Left lobe of liver (tissue), 2 donors: Measurements from ENCODE around the gene MKLN1. TPM values are rescaled to one million over a fixed set of nuclear protein-coding genes. Genes with fewer than 3 reads are reported as not detected.
A peak's percentile ranks its signal among the peaks of the same experiment; 100 is the strongest.
"Not testable (repeated sequence)": the region's sequence is repeated elsewhere in the genome, so short reads cannot be mapped to it uniquely, and the experiment has no call there.

Source experiments
- ATAC-seq: fragments of 200-7000 bp; cut with Tn5 transposase; one replicate; pipeline ENCODE4 v1.9.1; 2020; ENCODE audit warnings: mild to moderate bottlenecking, moderate library complexity
- DNase-seq: peaks from one replicate; pipeline ENCODE4 v3.0.0-alpha.2; 2020; ENCODE audit warnings: low spot score
- total RNA-seq: library from RNA; stranded (reverse); gene quantifications from one replicate; pipeline ENCODE4 v1.2.1, GENCODE V29; 2021
- donor health status: DM: no; HTN: no; CAD: no; lungs with moderate emphysema.
- donor health status: DM: no; HTN: yes; CAD: no.

The MKLN1 gene
- total RNA-seq, 1 donor from 2014 or later: 27.9 TPM

DNA sequence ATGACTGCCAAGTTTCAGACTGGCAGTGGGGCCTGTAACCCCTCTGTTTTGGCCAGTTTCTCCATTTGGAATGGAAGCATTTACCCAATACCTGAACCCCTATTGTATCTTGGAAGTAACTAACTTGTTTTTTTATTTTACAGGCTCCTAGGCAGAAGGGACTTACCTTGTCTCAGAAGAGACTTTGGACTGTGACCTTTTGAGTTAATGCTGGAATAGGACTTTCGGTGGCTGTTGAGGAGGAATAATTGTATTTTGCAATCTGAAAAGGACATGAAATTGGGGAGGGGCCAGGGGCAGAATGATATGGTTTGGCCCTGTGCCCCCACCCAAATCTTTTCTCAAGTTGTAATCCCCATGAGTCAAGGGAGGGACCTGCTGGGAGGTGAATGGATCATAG lies 20.0 kb upstream of the MKLN1 start:
- DNase-seq (no peak), ATAC-seq (peak; percentile 31)

DNA sequence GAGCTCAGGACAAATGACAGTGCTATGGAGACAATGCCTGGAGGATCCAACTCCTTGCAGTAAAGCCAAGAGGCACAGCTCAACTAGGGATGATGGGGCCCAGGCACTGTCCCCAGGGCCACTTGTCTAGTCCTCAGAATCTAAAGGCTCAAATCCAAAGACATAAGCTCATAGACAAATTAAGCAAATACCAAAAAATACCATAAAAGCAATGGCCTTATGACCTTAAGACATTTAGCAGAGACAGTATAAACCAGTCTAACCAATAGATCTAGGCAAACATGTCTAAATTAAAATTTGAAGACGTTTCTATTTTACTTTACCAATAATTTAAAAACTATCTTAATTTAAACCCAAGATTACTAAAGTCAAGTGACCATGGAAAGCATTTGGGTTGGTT lies 14.8 kb upstream of the MKLN1 start:
- ATAC-seq (no peak), DNase-seq (no peak)

DNA sequence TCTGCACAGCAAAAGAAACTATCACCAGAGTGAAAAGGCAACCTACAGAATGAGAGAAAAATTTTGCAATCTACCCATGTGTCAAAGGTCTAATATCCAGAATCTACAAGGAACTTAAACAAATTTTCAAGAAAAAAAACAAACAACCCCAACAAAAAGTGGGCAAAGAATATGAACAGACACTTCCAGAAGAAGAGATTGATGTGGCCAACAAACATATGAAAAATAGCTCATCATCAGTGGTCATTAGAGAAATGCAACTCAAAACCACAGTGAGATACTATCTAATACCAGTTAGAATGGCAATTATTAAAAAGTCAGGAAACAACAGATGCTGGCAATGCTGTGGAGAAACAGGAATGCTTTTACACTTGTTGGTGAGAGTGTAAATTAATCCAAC lies 7.1 kb upstream of the MKLN1 start:
- DNase-seq: no peak
- ATAC-seq: no peak

DNA sequence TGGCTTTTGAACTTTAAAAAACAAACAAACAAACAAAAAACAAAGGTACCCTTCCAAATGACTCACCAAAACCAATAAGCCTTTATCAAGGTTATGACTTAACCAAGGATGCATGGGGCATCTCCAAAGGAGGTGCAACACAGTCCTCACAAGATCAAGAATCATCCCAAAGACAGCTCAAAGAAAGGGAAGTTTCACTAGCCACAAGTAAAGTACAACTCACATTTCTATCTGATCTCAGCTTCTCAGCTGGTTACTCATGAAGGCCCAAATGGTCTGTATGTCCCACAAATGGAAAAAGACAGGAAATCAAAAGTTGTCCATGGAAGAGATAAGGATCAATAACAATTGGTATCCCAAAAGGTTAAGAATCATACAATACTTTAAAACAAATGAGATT lies 6.0 kb upstream of the MKLN1 start:
- no peak for ATAC-seq
- no peak for DNase-seq

DNA sequence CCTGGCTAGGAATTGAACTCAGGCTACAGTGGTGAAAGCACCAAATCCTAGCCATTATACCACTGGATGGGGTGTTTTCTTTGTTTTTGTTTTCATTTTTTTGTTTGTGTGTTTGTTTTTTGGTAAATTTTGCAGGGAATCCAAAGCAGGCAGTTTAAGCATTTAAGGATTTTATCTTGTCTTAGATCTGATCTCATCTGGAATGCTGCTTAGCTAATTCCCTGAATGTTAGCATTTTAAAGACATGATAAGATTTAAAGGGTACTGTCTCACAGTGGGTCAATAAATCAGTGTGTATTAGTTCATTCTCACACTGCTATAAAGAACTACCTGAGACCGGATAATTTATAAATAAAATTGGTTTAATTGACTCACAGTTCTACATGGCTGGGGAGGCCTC lies 5.6 kb upstream of the MKLN1 start:
- DNase-seq: no peak
- ATAC-seq: no peak

DNA sequence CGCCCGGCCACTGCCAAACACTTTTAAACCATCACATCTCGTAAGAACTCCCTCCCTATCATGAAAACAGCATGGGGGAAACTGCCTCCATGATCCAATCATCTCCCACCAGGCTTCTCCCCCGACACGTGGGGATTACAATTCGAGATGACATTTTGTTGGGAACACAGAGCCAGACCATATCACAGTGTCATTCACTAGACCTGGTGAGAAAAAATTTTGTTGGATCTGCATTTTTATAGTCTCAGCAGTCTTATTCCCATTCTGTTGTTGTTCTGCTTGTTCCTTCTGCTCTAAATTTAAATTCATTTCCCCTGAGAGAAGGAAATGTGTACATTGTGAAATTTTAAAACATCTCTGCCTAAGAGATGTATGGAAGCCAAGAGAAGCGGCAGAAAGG lies 4.8 kb upstream of the MKLN1 start:
- no peak for DNase-seq
- no peak for ATAC-seq

DNA sequence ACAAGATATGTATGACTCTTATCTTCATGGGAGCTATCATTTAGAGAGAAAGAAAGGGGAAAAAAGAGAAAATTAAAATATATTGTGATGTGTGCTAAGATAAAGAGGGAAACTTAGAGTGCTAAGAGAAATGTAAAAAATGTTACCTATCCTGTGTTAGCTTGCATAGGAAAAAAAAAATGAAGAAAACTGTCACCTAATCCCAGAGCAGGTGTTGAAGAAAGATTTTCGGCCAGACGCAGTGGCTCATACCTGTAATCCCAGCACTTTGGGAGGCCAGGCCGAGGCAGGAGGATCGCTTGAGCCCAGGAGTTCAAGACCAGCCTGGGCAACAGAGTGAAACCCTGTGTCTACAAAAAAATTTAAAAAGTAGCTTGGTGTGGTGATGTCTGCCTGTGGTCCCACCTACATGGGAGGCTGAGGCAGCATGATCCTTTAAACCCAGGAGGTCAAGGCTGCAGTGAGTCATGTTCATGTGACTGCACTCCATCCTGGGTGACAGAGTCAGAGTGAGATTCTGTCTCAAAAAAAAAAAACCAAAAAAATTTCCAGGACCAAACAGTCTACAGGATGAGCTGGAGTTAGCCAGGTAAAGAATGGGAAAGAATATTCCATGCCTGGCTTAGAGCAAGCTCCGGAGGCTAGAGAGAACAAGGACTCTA lies 2.4 kb upstream of the MKLN1 start:
- no peak for DNase-seq
- no peak for ATAC-seq

DNA sequence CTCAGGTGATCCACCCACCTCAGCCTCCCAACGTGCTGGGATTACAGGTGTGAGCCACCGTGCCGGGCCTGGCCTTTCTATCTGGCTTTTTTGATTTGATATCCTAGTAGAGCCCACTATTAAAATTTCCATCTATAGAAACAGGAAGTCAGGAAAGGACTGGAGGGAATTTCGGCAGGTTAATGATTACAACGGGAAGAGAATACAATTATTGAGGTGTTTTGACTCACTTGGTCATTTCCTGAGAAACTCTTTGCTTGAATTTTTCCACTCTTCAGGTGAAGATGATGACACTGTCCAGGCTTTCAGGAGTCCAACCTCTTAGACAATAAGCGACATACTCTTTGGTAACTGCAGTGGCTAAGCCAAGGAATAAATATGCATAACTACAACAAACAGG lies 1.1 kb upstream of the MKLN1 start:
- ATAC-seq (no peak), DNase-seq (no peak)

DNA sequence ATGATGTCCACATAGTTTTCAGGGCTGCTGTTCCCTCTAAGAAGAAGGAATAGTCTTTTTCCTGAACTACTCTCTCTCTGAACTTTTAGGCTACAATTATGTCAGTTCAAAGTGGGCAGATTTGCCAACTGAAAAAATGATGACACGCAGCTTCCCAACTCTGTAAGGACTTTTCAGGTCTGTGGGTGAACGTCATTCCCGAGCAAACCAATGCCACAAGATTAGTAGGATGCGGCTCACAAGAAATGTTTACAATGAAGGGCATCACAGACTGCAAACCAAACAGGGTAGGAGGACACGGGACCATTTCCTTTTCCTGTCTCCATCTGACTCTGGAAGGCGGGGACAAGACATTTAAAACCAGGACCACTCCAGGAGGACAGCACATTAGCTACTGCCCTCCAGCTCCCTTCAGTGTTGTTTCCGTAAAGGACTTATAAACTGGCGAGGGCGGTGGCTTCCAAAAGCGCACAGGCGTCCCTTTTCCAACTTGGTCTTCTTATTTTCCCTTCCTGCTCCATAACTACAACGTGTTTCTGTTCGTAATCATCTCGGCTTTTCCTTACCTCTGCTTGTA lies 539 bp upstream of the MKLN1 start:
- ATAC-seq (peak; percentile 6), DNase-seq (no peak)

DNA sequence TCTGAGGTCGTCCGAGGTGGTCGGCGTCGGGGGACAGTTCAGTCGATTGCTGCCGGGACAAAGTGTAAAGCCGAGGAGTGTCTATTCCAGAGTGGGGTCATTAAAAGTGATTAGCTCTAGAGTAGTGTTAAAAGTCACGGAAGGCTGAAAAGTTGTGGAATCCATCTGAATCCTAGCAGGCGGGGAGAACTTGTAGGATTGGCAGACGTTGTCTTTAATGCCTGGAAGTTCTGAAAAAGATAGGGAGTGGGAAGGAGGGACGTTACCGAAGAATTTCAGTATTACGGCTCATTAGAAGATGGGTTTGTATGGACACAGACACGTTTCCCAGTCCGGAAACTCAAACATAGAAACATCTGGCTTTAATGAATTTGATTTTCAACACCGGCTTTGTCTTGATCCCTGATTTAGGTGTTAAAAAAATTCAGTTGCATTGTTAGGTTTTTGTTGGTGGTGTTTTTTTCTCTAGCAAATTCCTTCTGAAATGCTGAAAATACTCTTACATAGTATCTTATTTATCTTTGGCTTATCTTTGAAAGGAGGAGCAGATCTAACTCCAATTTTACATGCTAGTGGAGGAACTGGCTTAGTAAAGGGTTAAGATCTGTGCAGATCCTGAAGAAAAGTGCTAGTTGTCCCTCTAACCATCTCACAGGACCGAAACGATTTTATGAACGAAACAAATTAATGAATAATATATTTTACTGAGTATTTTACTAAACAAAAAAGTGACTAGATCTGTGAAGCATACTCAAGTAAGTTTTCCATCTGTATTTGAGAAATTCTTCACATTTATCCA lies 900 bp downstream of the MKLN1 start:
- DNase-seq (no peak), ATAC-seq (peak; percentile 29)

DNA sequence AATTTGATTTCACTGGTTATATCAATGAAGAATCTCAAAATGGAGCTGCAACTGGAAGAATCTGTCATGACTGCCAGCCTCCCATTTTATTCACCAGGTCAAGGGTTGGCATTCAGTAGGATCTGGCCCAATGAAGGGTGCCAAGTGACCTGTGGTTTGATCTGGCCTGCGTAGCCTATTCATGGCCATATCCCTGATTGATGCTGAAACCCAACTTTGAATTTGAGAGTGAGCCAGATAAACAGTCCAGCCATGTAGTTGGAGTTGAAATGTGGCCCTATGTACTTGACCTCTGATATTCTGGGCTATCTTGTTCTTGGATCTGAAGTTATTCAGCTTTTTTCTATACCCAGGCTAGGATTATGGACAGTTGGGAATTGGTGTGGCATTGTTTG lies 1.5 kb downstream of the MKLN1 start:
- DNase-seq (peak; percentile 88), ATAC-seq (peak; percentile 69)

DNA sequence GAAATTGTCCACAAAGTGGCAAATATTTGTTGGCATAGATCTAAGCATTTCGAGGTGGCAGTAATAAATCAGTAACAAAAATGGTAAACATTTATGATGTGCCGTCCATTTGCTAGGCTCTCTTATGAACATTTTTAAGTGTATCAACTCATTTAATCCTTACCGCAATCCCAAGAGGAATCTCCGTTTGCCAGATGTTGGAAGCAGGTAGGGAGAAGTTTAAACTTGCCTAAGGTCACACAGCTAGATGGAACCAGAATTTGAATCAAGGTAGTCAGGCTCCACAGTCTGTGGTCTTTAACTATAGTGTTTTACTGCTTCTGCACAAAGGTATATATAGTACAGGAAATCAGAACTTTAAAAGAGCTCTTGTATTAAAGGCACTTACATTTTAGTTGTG lies 2.6 kb downstream of the MKLN1 start:
- DNase-seq (no peak), ATAC-seq (no peak)

DNA sequence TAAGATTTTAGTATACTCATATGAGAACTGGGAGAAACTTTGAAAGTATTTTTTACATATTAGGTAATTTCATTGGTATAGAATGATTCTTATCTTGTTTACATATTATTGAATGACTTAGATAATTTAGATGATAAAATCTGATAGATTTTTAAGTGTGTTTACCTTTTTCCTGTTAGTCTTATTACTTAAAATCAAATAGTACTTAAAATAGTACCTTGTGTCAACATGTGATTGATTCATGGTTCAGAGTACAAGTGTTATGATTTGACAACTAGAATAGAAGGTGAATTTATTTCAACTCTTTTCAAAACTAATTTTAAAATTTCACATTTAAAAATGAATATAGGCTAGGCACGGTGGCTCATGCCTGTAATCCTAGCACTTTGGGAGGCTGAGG lies 4.1 kb downstream of the MKLN1 start:
- DNase-seq (no peak), ATAC-seq (no peak)

DNA sequence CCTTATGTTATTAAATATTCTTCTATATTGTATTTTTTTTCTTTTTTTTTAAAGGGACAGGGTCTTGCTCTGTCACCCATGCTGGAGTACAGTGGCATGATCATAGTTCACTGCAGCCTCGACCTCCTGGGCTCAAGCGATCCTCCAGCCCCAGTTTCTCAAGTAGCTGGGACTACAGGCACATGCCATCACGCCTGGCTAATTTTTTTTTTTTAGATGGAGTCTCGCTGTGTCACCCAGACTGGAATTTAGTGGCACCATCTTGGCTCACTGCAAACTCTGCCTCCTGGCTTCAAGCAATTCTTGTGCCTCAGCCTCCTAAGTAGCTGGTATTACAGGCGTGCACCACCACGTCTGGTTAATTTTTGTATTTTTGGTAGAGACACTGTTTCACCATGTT lies 5.1 kb downstream of the MKLN1 start:
- DNase-seq, ATAC-seq: not testable (repeated sequence)

DNA sequence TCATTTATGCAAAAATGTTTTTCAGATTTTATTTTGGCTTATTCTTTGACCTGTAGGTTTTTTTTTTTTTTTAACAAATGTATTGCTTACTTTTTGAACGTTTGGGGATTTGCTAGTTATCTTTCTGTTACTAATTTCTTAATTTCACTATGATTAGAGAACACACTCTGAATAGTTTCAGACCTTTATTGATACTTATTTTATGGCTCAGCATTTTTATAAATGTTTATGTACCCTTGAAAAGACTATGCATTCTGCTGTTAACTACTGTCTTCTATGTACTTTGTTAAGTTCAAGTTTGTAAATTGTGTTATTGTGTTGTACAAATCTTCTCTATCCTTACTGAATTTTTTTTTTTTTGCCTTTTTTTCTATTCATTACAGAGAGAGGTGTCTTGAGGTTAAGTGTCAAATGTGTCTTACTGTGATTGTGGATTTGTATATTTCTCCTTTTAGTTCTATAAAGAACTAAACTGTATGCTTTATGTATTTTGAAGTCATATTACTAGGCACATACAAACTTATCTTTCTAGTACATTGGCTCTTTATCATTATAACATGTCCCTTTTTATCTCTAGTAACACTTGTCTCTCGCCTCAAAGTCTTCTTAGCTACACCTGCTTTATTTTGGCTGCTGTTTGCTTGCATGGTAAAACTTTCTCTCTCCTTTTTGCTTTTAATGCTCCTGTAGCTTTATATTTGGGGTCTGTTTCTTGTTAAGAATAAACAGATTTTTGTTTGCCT lies 8.1 kb downstream of the MKLN1 start:
- no peak for DNase-seq
- ATAC-seq: no peak

DNA sequence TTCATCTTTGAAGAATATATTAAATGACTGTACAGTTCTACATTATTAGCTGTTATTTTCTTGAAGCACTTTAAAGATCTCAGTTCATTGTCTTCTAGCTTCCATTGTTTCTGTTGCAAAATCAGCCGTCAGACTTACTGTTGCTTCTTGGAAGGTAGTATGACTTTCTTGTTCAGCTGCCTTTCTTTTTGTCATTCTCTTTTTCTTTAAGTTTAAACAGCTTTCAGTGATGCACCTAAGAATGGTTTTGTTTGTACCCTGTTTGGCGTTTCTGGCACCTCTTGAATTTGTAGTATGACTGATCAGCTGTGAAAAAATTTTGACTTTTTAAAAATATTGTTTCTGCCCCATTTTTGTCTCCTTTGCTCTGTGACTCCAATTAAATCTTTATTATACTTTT lies 9.3 kb downstream of the MKLN1 start:
- ATAC-seq: no peak
- no peak for DNase-seq

DNA sequence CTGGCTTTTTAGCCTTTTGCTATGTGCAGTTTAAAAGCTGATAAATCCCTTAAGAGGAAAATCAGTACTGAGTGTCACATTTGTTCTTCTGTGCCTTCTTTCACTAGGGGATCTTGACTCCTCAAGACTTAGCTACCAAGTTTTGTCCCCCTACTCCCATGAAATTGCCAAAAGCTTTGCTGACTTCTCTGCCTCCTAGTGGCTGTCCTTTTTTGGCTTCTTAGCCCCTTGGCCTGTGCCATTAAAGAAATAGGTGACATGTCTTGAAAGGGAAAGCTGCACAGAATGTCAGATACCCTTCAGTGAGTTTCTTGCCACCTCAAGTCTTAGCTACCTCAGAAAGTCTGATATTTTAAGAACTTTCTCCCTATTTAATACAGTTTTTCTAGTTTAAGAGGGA lies 10.5 kb downstream of the MKLN1 start:
- DNase-seq (no peak), ATAC-seq (no peak)

DNA sequence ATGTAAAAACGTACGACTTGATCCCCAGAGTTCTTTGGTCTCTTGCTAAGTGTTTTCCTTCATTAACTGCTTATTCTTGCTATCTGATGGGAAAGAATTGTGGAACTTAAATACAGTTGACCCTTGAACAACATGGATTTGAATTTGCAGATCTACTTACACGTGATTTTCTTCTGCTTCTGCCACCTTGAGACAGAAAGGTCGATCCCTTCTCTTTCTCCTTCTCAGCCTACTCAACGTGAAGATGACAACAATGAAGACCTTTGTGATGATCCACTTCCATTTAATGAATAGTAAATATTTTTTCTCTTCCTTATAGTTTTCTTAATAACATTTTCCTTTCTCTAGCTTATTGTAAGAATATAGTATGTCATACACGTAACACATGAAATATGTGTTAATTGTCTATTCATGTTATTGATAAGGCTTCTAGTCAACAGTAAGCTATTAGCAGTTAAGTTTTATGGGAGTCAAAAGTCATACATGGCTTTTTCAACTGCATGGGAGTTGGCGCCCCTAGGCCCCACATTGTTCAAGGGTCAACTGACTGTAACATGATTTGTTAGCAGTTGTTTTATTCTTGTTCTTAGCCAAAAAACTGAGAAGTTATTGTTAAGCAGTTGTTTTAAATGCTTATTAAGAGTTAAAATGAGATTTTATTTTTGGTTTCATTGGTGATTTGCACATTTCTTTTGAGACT lies 11.2 kb downstream of the MKLN1 start:
- DNase-seq: no peak
- ATAC-seq: no peak

DNA sequence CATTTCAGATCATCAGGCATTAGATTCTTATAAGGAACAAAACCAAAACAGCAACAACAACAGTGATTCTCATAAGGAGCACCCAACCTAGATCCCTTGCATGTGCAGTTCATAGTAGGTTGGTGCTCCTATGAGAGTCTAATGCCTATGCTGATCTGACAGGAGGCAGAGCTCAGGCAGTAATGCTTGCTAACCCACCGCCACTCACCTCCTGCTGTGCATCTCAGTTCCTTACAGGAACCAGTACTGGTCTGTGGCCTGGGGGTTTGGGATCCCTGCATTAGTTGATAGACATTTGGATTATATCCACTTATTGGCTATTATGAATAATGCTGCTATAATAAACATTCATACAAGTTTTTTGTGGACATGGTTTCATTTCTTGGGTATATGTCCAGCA lies 14.0 kb downstream of the MKLN1 start:
- DNase-seq: no peak
- no peak for ATAC-seq

DNA sequence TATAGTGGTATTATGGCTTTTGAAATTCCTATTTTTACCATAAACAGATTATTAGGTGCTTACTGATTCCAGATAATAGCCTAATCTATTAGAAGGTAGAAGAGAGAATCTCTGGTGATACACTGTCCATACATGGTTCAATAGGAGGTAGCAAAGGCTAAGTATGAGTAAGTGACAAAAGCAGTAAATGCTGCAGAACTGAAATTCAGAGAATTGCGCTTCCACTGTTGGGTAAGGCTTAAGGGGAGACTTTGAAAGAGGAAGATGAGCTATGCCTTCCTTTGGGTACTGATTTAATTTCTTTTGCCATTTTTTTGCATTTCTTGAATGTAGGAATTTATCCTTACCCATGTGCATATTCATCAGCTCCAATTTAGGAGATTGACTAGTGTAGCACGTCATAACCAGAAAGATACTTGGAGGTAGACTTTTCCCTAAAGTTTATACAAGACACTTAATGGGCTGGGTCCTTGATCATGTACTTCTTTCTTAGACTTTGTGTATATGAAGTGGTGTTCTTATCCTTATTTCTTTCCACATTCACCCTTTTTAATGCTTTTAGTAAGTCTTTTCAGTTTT lies 15.3 kb downstream of the MKLN1 start:
- DNase-seq (no peak), ATAC-seq (peak; percentile 45)
